OCI-LY1 (cell line): ENCODE results near the gene PHF2.

Experiments
- H2AFZ ChIP-seq: fragments of 200-600 bp; sonication (generic), shearing (Covaris generic); 2 replicates; pipeline ENCODE4 v1.6.0; 2014; ENCODE audit warnings: antibody characterized with exemption, mild to moderate bottlenecking, low read length
- H3F3A ChIP-seq: fragments of 200-600 bp; sonication (generic), shearing (Covaris generic); 2 replicates; pipeline ENCODE4 v1.6.0; 2014; ENCODE audit warnings: mild to moderate bottlenecking, antibody characterized with exemption, low read length, moderate library complexity; ENCODE audit not compliant: insufficient read depth
- H3K27ac ChIP-seq: fragments of 200-600 bp; sonication (generic); 2 replicates; pipeline ENCODE4 v1.5.1; 2014; ENCODE audit warnings: low read length, mixed run types, mild to moderate bottlenecking, low read depth; ENCODE audit not compliant: poor library complexity, severe bottlenecking
- H3K27me3 ChIP-seq: fragments of 200-600 bp; sonication (generic); 2 replicates; pipeline ENCODE4 v1.6.0; 2014; ENCODE audit warnings: antibody characterized with exemption, mild to moderate bottlenecking, low read length, moderate library complexity; ENCODE audit not compliant: insufficient read depth
- H3K36me3 ChIP-seq: fragments of 200-600 bp; sonication (generic); 2 replicates; pipeline ENCODE4 v1.6.1; 2014; ENCODE audit warnings: mild to moderate bottlenecking, antibody characterized with exemption, low read length, moderate library complexity, mixed read lengths; ENCODE audit not compliant: insufficient read depth
- H3K4me1 ChIP-seq: fragments of 200-600 bp; sonication (generic); 2 replicates; pipeline ENCODE4 v1.5.1; 2014; ENCODE audit warnings: mild to moderate bottlenecking, low read length, moderate library complexity; ENCODE audit not compliant: insufficient read depth, severe bottlenecking
- H3K4me2 ChIP-seq: fragments of 200-600 bp; sonication (generic), shearing (Covaris generic); 2 replicates; pipeline ENCODE4 v1.6.1; 2014; ENCODE audit warnings: low read length
- H3K4me3 ChIP-seq: fragments of 200-600 bp; sonication (generic); 2 replicates; pipeline ENCODE4 v1.5.1; 2014; ENCODE audit warnings: low read length, low read depth, mild to moderate bottlenecking, mixed read lengths; ENCODE audit not compliant: poor library complexity, severe bottlenecking
- H3K79me2 ChIP-seq: fragments of 200-600 bp; shearing (Covaris generic); 2 replicates; pipeline ENCODE4 v1.6.1; 2016; ENCODE audit warnings: mixed run types, low read length, mixed read lengths; ENCODE audit not compliant: insufficient read depth
- H3K9ac ChIP-seq: fragments of 200-600 bp; sonication (generic), shearing (Covaris generic); 2 replicates; pipeline ENCODE4 v1.6.1; 2014; ENCODE audit warnings: mild to moderate bottlenecking, low read length, mixed read lengths
- H3K9me2 ChIP-seq: fragments of 200-600 bp; sonication (generic), shearing (Covaris generic); 2 replicates; pipeline ENCODE4 v1.6.1; 2014; ENCODE audit warnings: low read depth, mild to moderate bottlenecking, low read length, mixed read lengths
- H3K9me3 ChIP-seq: fragments of 200-600 bp; shearing (Covaris generic); 2 replicates; pipeline ENCODE4 v1.6.1; 2014; ENCODE audit warnings: low read length, mixed read lengths
- H4K20me1 ChIP-seq: fragments of 200-600 bp; sonication (generic), shearing (Covaris generic); 2 replicates; pipeline ENCODE4 v1.6.0; 2016; ENCODE audit warnings: mild to moderate bottlenecking, low read length; ENCODE audit not compliant: insufficient read depth
- CTCF ChIP-seq: fragments of 200-600 bp; sonication (generic), shearing (Covaris generic); IDR thresholded peaks from 2 replicates; pipeline ENCODE4 v1.5.1; 2017; ENCODE audit warnings: mild to moderate bottlenecking, antibody characterized with exemption, low read length, moderate library complexity, mixed read lengths
- EZH2 ChIP-seq: fragments of 200-600 bp; sonication (generic), shearing (Covaris generic); IDR thresholded peaks from 2 replicates; pipeline ENCODE4 v1.8.0; 2017; ENCODE audit warnings: borderline replicate concordance, mixed run types, mild to moderate bottlenecking, antibody characterized with exemption, low read length, moderate library complexity, mixed read lengths

The PHF2 gene

DNA sequence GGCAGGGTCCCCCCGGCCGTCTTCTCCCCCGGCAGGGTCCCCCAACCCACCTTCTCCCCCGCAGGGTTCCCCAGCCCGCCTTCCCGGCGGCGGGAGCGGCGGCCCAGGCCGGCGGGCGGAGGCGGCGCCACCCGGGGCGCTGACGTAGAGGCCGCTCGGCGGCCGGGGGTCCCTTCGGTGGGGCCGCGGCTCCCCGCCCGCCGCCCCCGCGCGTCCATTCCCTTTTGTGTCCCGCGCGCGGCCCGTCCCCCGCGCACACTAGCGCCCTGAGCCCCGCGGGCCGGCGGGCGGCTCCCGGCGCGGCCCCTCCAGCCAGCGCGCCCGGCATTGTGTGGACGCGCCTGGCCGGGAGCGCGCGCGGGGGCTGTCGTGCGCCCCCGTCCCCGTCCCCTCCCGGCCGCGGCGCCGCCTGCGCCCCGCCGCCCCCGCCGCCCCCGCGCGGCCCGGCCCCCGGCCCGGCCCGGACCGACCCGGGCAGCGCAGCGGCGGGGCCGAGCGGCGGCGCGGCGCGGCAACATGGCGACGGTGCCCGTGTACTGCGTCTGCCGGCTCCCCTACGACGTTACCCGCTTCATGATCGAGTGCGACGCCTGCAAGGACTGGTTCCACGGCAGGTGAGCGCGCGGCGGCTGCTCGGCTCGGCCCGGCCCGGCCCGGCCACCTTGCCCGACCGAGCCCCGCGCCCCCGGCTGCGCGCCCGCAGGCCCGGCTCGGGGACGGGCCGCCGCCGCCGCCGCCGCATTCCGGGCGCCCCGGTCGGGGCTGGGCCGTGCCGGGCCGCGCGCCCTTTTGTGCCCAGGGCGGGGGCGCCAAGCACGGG is at the start of gene PHF2:
TSS of gene PHF2 (plus strand) at position 327 of the 820 bp plus-strand sequence. CDS start at position 517, 190 bp downstream.
- TF ChIP-seq EZH2, result no peak
- no peak for TF ChIP-seq CTCF
- Histone ChIP-seq H3K9me3 (no peaks in the 10 kb centered on the region), H3K36me3 (no peaks in the 10 kb centered on the region; the same call in 1 of the 2 replicates), H3K9ac (peak within 1 kb of the TSS; percentile 96), H3K27ac (no peak within 1 kb of the TSS), H3K4me2 (peak within 1 kb of the TSS; percentile 86), H3K4me1 (peaks cover 21% of the 10 kb centered on the region), H3K79me2 (no peaks in the 10 kb centered on the region), H3K4me3 (peak within 1 kb of the TSS; percentile 91), H4K20me1 (no peaks in the 10 kb centered on the region), H3K27me3 (peaks cover 4% of the 10 kb centered on the region; the same call in 1 of the 2 replicates), H3F3A (no peaks in the 10 kb centered on the region), H3K9me2 (no peaks in the 10 kb centered on the region), H2AFZ (no peak within 1 kb of the TSS)

- no peak overlapping the region for H3K27ac ChIP-seq
- H3F3A ChIP-seq, result no peaks in the 10 kb centered on the region
- no peaks in the 10 kb centered on the region for H3K9me3 ChIP-seq
- H3K4me1 ChIP-seq, result peaks cover 6% of the 10 kb centered on the region
- H3K36me3 ChIP-seq, result peaks cover 97% of the 10 kb centered on the region
- H3K9me2 ChIP-seq, result no peaks in the 10 kb centered on the region
- no peak overlapping the region for H3K4me2 ChIP-seq
- H3K4me3 ChIP-seq, result no peak overlapping the region
- H3K27me3 ChIP-seq, result no peaks in the 10 kb centered on the region
- H2AFZ ChIP-seq, result no peak overlapping the region
- TF ChIP-seq EZH2 (no peak), CTCF (no peak)
- H4K20me1 ChIP-seq, result no peaks in the 10 kb centered on the region
- H3K9ac ChIP-seq, result no peak overlapping the region
- no peaks in the 10 kb centered on the region for H3K79me2 ChIP-seq
Measured at GRCh38 chr9:93531374-93531773, 45.0 kb upstream of the PHF2 start.

DNA sequence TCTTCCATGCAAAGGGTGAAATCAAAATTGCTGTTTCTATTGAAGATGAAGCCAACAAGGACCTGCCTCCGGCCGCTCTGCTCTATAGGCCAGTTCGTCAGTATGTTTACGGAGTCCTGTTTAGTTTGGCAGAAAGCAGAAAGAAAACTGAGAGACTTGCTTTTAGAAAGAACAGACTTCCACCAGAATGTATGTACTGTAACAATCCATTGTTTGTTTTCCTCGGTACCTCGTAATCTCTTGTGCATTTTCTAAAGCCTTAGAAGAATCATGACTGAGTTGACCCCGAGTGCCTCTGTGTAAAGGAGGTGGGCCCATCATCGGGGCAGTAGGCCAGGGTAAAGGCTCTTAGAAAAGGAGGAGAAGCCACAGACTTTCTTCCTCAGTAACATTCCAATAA is 44.2 kb upstream of the PHF2 start:
- H3K79me2 ChIP-seq, result no peaks in the 10 kb centered on the region
- no peaks in the 10 kb centered on the region for H3F3A ChIP-seq
- TF ChIP-seq EZH2, result no peak
- no peak for TF ChIP-seq CTCF
- no peak overlapping the region for H3K4me3 ChIP-seq
- H3K27ac ChIP-seq, result no peak overlapping the region
- peaks cover 97% of the 10 kb centered on the region for H3K36me3 ChIP-seq
- H3K9ac ChIP-seq, result no peak overlapping the region
- H3K4me1 ChIP-seq, result peaks cover 10% of the 10 kb centered on the region
- H4K20me1 ChIP-seq, result no peaks in the 10 kb centered on the region
- H3K27me3 ChIP-seq, result no peaks in the 10 kb centered on the region
- no peak overlapping the region for H2AFZ ChIP-seq
- H3K4me2 ChIP-seq, result no peak overlapping the region
- no peaks in the 10 kb centered on the region for H3K9me3 ChIP-seq
- H3K9me2 ChIP-seq, result no peaks in the 10 kb centered on the region
